Smooth muscle cell (in vitro differentiated cells): ENCODE measurements around the gene PTGDS. TPM values are rescaled to one million over a fixed set of nuclear protein-coding genes. Genes with fewer than 3 reads are reported as not detected.

Experiments
- DNase-seq: peaks from one replicate; lab custom pipeline; 2025; ENCODE audit not compliant: unreplicated experiment; lab: John Stamatoyannopoulos, UW
- H2AFZ ChIP-seq: fragments of 200-600 bp; sonication (generic); 2 replicates; pipeline ENCODE4 v1.6.0; 2016; ENCODE audit warnings: antibody characterized with exemption, low read depth, mild to moderate bottlenecking
- H3F3A ChIP-seq: fragments of 200-600 bp; sonication (generic); 2 replicates; pipeline ENCODE4 v1.6.0; 2017; ENCODE audit warnings: antibody characterized with exemption, low read depth
- H3K27ac ChIP-seq: fragments of 200-600 bp; sonication (generic); 2 replicates; pipeline ENCODE4 v1.5.1; 2016; ENCODE audit warnings: low read depth, mild to moderate bottlenecking
- H3K27me3 ChIP-seq: fragments of 200-600 bp; sonication (generic); 2 replicates; pipeline ENCODE4 v1.6.1; 2016; ENCODE audit warnings: low read depth, mild to moderate bottlenecking
- H3K36me3 ChIP-seq: fragments of 200-600 bp; sonication (generic); 2 replicates; pipeline ENCODE4 v1.5.1; 2016; ENCODE audit warnings: low read depth
- H3K4me1 ChIP-seq: fragments of 200-600 bp; sonication (generic); 2 replicates; pipeline ENCODE4 v1.5.1; 2016; ENCODE audit warnings: low read depth
- H3K4me2 ChIP-seq: fragments of 200-600 bp; sonication (generic); 2 replicates; pipeline ENCODE4 v1.6.0; 2016; ENCODE audit warnings: mild to moderate bottlenecking
- H3K4me3 ChIP-seq: fragments of 200-600 bp; sonication (generic); 2 replicates; pipeline ENCODE4 v1.5.1; 2016; ENCODE audit warnings: mild to moderate bottlenecking
- H3K79me2 ChIP-seq: fragments of 200-600 bp; sonication (generic); 2 replicates; pipeline ENCODE4 v1.6.0; 2016; ENCODE audit warnings: low read depth, mild to moderate bottlenecking
- H3K9ac ChIP-seq: fragments of 200-600 bp; sonication (generic); 2 replicates; pipeline ENCODE4 v1.6.0; 2016; ENCODE audit warnings: low read depth
- H3K9me3 ChIP-seq: fragments of 200-600 bp; sonication (generic); replicated peaks from 2 replicates; pipeline ENCODE4 v1.5.1; 2016; ENCODE audit warnings: low read depth
- H4K20me1 ChIP-seq: fragments of 200-600 bp; sonication (generic); 2 replicates; pipeline ENCODE4 v1.6.0; 2016; ENCODE audit warnings: low read depth
- CTCF ChIP-seq: fragments of 200-600 bp; sonication (generic); IDR thresholded peaks from 2 replicates; pipeline ENCODE4 v1.5.1; 2017; ENCODE audit warnings: borderline replicate concordance, mild to moderate bottlenecking, antibody characterized with exemption; ENCODE audit not compliant: insufficient read depth, poor library complexity, severe bottlenecking
- WGBS: methylation state at CpG from one replicate; pipeline ENCODE4 v1.1.7; 2016; ENCODE audit warnings: low lambda C conversion rate; 5-methylcytosine and 5-hydroxymethylcytosine counted together
- polyA plus RNA-seq: library from polyadenylated mRNA; unstranded; fragments of >200 nt; fragmentation: Nextera tagmentation; extraction: Ambion mirVana; gene quantifications from 2 replicates; pipeline ENCODE4 v1.2.1, GENCODE V29; 2016
- total RNA-seq: library from RNA; depleted of rRNA; stranded (reverse); fragments of >200 nt; gene quantifications from 2 replicates; pipeline ENCODE4 v1.2.3, GENCODE V29; 2014

PTGDS gene
- total and polyA plus RNA-seq, 2 experiments from 2014 or later, result 119 to 611 TPM

GRCh38 chr9:137015976-137016375 is 38.7 kb downstream of the PTGDS start:
- H3K79me2 ChIP-seq, result no peaks in the 10 kb centered on the region
- H3K4me2 ChIP-seq, result no peak overlapping the region
- H3K27me3 ChIP-seq, result no peaks in the 10 kb centered on the region
- no peaks in the 10 kb centered on the region for H3K4me1 ChIP-seq
- no peak overlapping the region for H3K27ac ChIP-seq
- no peak for TF ChIP-seq CTCF
- H3K9me3 ChIP-seq, result no peaks in the 10 kb centered on the region
- H4K20me1 ChIP-seq, result no peaks in the 10 kb centered on the region
- DNase-seq, result no peak
- 96% methylated on average over 21 of the region's 21 CpGs for WGBS
- no peaks in the 10 kb centered on the region for H3K36me3 ChIP-seq
- no peak overlapping the region for H2AFZ ChIP-seq
- no peaks in the 10 kb centered on the region for H3F3A ChIP-seq
- H3K4me3 ChIP-seq, result no peak overlapping the region
- H3K9ac ChIP-seq, result no peak overlapping the region

DNA sequence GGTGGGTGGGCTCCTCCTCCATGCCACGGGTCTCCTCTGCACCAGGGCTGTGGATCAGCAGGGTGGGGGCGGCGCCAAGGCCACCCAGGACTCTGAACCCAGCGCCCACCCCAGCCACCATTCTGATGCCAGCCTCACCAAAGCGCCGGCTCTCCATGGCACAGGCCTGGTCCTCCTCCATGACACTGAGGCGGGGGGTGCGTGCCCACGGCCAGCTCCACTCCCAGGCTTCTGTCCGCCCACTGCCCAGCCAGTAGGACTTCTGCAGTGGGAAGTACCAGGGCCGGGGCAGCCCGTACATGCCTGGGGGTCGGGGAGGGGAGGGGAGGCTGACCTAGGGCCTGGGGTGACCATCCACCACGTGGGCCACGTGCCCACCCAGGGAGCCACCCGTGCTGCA is 39.1 kb downstream of the PTGDS start:
- Histone ChIP-seq H4K20me1 (no peaks in the 10 kb centered on the region), H3K27ac (no peak overlapping the region), H3K79me2 (no peaks in the 10 kb centered on the region), H3K36me3 (no peaks in the 10 kb centered on the region), H3K4me1 (no peaks in the 10 kb centered on the region), H3K4me2 (no peak overlapping the region), H3K4me3 (no peak overlapping the region), H3K9ac (no peak overlapping the region), H3F3A (no peaks in the 10 kb centered on the region), H3K27me3 (no peaks in the 10 kb centered on the region), H2AFZ (no peak overlapping the region), H3K9me3 (no peaks in the 10 kb centered on the region)
- DNase-seq, result no peak
- no peak for TF ChIP-seq CTCF
- WGBS, result 93% methylated on average over 16 of the region's 16 CpGs

GRCh38 chr9:137017071-137017470 is 39.8 kb downstream of the PTGDS start:
- Histone ChIP-seq H3K4me1 (no peaks in the 10 kb centered on the region), H3K27ac (no peak overlapping the region)

More at GRCh38 chr9:137017071-137017470, 39.8 kb downstream of the PTGDS start:
- Histone ChIP-seq H3K4me3 (no peak overlapping the region), H3K9ac (no peak overlapping the region), H4K20me1 (no peaks in the 10 kb centered on the region), H2AFZ (no peak overlapping the region), H3F3A (no peaks in the 10 kb centered on the region), H3K36me3 (no peaks in the 10 kb centered on the region), H3K27me3 (no peaks in the 10 kb centered on the region), H3K4me2 (no peak overlapping the region), H3K9me3 (no peaks in the 10 kb centered on the region), H3K79me2 (no peaks in the 10 kb centered on the region)
- TF ChIP-seq CTCF, result no peak
- DNase-seq, result no peak
- WGBS, result 98% methylated on average over 28 of the region's 28 CpGs
